SHP77 (cell line): ENCODE measurements around the gene EHMT1.
"Not testable (repeated sequence)": the region's sequence is repeated elsewhere in the genome, so short reads cannot be mapped to it uniquely, and the experiment has no call there.

Source experiments
- DNase-seq, 2 experiments: peaks; one replicate each; lab custom pipeline; 2025; lab: John Stamatoyannopoulos, UW

Gene EHMT1

GRCh38 chr9:137873858-137874362 lies 255.1 kb downstream of the EHMT1 start:
- DNase-seq, result no peak

GRCh38 chr9:137875354-137875753 lies 256.5 kb downstream of the EHMT1 start:
- DNase-seq, result no peak

GRCh38 chr9:137875846-137876245 lies 257.0 kb downstream of the EHMT1 start:
- no peak for DNase-seq

GRCh38 chr9:137876269-137876668 lies 257.5 kb downstream of the EHMT1 start:
- DNase-seq, result no peak

GRCh38 chr9:137876781-137877386 lies 258.1 kb downstream of the EHMT1 start:
- DNase-seq, result no peak

- not testable (repeated sequence) for DNase-seq
Measured at GRCh38 chr9:137877506-137878122, 258.8 kb downstream of the EHMT1 start, which contains the start of gene CACNA1B. Gene CACNA1B (plus strand): TSS chr9:137877782. CDS start chr9:137877934, 152 bp downstream.

- no peak for DNase-seq
Measured at GRCh38 chr9:137878146-137878941, 259.5 kb downstream of the EHMT1 start.

GRCh38 chr9:137879052-137879451 lies 260.2 kb downstream of the EHMT1 start:
- DNase-seq, result no peak

- DNase-seq, result no peak
Measured at GRCh38 chr9:137879566-137880150, 260.9 kb downstream of the EHMT1 start.

- no peak for DNase-seq
Measured at GRCh38 chr9:137880160-137880975, 261.6 kb downstream of the EHMT1 start.

GRCh38 chr9:137880976-137881530 lies 262.2 kb downstream of the EHMT1 start:
- DNase-seq, result no peak

GRCh38 chr9:137881591-137882505 lies 263.0 kb downstream of the EHMT1 start:
- DNase-seq, result no peak

GRCh38 chr9:137882506-137882821 lies 263.7 kb downstream of the EHMT1 start:
- no peak for DNase-seq

- not testable (repeated sequence) for DNase-seq
Measured at GRCh38 chr9:137883977-137884376, 265.2 kb downstream of the EHMT1 start.

- DNase-seq, result not testable (repeated sequence)
Measured at GRCh38 chr9:137884547-137884946, 265.7 kb downstream of the EHMT1 start.

GRCh38 chr9:137885121-137885520 lies 266.3 kb downstream of the EHMT1 start:
- not testable (repeated sequence) for DNase-seq
